Measurements from ENCODE around the gene LRRC39.

GRCh38 chr1:100219457-100219856, 41.4 kb upstream of the LRRC39 start:
- no peak for TF ChIP-seq ATF3 (IDR thresholded peaks at IDR 0.05)
- no peak for TF ChIP-seq CTCF (IDR thresholded peaks at IDR 0.05; ENCODE audit: low read depth, low read length, missing input control)
- TF ChIP-seq HNF4G (IDR thresholded peaks at IDR 0.05) = no peak
- TF ChIP-seq SP1 (IDR thresholded peaks at IDR 0.05) = no peak
- no peak for TF ChIP-seq MAX (IDR thresholded peaks at IDR 0.05)
- no peak for TF ChIP-seq ZBTB33 (IDR thresholded peaks at IDR 0.05)
- no peak for TF ChIP-seq EGR1 (IDR thresholded peaks at IDR 0.05; ENCODE audit: low read depth in 2 of 2)
- TF ChIP-seq TAF1 (conservative IDR thresholded peaks at IDR 0.05) = no peak
- no peak for TF ChIP-seq JUND (IDR thresholded peaks at IDR 0.05)
- TF ChIP-seq REST (IDR thresholded peaks at IDR 0.05) = no peak
- no peak for TF ChIP-seq RAD21 (IDR thresholded peaks at IDR 0.05)
